K562 (cell line): ENCODE data around the gene TMEM151A. TPM values are rescaled to one million over a fixed set of nuclear protein-coding genes. Genes with fewer than 3 reads are reported as not detected.

Experiments used
- BRCA1 ChIP-seq, 2 experiments: fragments of 450-650 bp in 1 of 2; sonication (generic) in 1 of 2; formaldehyde crosslinking in 1 of 2; IDR thresholded peaks; 2 replicates each; pipeline versions ENCODE4 v1.5.0 to v1.6.1; 2017 to 2020; ENCODE audit warnings: mild to moderate bottlenecking in 1 of 2, missing genetic modification reagents in 1 of 2
- BRD4 ChIP-seq: fragments of 200-600 bp; sonication (generic); IDR thresholded peaks from 2 replicates; pipeline ENCODE4 v1.6.1; 2017; ENCODE audit warnings: inconsistent platforms
- CBFA2T3 ChIP-seq: fragments of 450-650 bp; IDR thresholded peaks from 2 replicates; pipeline ENCODE4 v1.6.1; 2017
- CREB3 ChIP-seq: fragments of 450-650 bp; conservative IDR thresholded peaks from 2 replicates; pipeline ENCODE4 v1.6.1; 2016; ENCODE audit warnings: missing genetic modification characterization, low read depth, mild to moderate bottlenecking, missing compliant biosample characterization, moderate library complexity
- DDX20 ChIP-seq: fragments of 450-650 bp; IDR thresholded peaks from 2 replicates; pipeline ENCODE4 v1.6.1; 2016; ENCODE audit warnings: missing genetic modification characterization, low read depth, mild to moderate bottlenecking, missing compliant biosample characterization, moderate library complexity
- DNMT1 ChIP-seq: fragments of 450-650 bp; IDR thresholded peaks from 2 replicates; pipeline ENCODE4 v1.6.1; 2016; ENCODE audit warnings: antibody characterized with exemption, mild to moderate bottlenecking
- ELF4 ChIP-seq: fragments of 450-650 bp; formaldehyde crosslinking; IDR thresholded peaks from 2 replicates; pipeline ENCODE4 v1.4.0; 2022; ENCODE audit warnings: missing genetic modification characterization
- FOXK1 ChIP-seq: sonication (generic); formaldehyde crosslinking; IDR thresholded peaks from 2 replicates; pipeline ENCODE4 v1.8.0; 2022; ENCODE audit warnings: missing genetic modification reagents, mild to moderate bottlenecking, borderline replicate concordance
- HLTF ChIP-seq: fragments of 450-650 bp; IDR thresholded peaks from 2 replicates; pipeline ENCODE4 v1.6.1; 2016
- JUNB ChIP-seq: fragments of 450-650 bp; formaldehyde crosslinking; conservative IDR thresholded peaks from 2 replicates; pipeline ENCODE4 v1.4.0; 2020; ENCODE audit warnings: mild to moderate bottlenecking
- NCOA6 ChIP-seq: fragments of 450-650 bp; IDR thresholded peaks from 2 replicates; pipeline ENCODE4 v1.6.1; 2017; ENCODE audit warnings: mild to moderate bottlenecking
- PRPF4 ChIP-seq: fragments of 200-400 bp; formaldehyde crosslinking; IDR thresholded peaks from one replicate; pipeline ENCODE4 v1.6.1; 2017; ENCODE audit warnings: low read length, low read depth, mild to moderate bottlenecking; ENCODE audit not compliant: insufficient read depth, poor library complexity, severe bottlenecking
- RFX5 ChIP-seq: IDR thresholded peaks from 2 replicates; pipeline ENCODE4 v1.6.1; 2011; ENCODE audit warnings: low read depth, mild to moderate bottlenecking, improper control_type of control experiment, low read length
- RFX7 ChIP-seq: fragments of 250-450 bp; sonication (Bioruptor Pico); IDR thresholded peaks from 2 replicates; pipeline ENCODE4 v1.5.1; 2021; ENCODE audit warnings: mild to moderate bottlenecking
- SMARCA4 ChIP-seq: fragments of 450-650 bp; IDR thresholded peaks from 2 replicates; pipeline ENCODE4 v1.6.1; 2016
- TAF7 ChIP-seq: fragments of 450-650 bp; IDR thresholded peaks from 2 replicates; pipeline ENCODE4 v1.6.1; 2016; ENCODE audit warnings: missing genetic modification characterization, missing compliant biosample characterization
- ZBTB17 ChIP-seq: fragments of 450-650 bp; formaldehyde crosslinking; IDR thresholded peaks from 2 replicates; pipeline ENCODE4 v1.4.0; 2020; ENCODE audit warnings: mild to moderate bottlenecking
- ZNF12 ChIP-seq: sonication (generic); formaldehyde crosslinking; IDR thresholded peaks from 2 replicates; pipeline ENCODE4 v1.4.0; 2020; ENCODE audit warnings: mild to moderate bottlenecking, missing genetic modification reagents
- ZNF583 ChIP-seq: fragments of 250-450 bp; sonication (Bioruptor Pico); IDR thresholded peaks from 2 replicates; pipeline ENCODE4 v1.4.0; 2020
- ZNF778 ChIP-seq: fragments of 450-650 bp; formaldehyde crosslinking; IDR thresholded peaks from 2 replicates; pipeline ENCODE4 v1.4.0; 2020; ENCODE audit warnings: mild to moderate bottlenecking, moderate library complexity
- polyA plus RNA-seq, 8 experiments: library from polyadenylated mRNA; depleted of rRNA in 4 of 8; stranded (reverse) in 5 of 8; unstranded in 3 of 8; fragments of >200 nt; fragmentation: Nextera tagmentation in 2 of 8; fragmentation: Illumina TruSeq in 1 of 8; extraction: Ambion mirVana in 2 of 8; extraction: Trizol in 1 of 8; gene quantifications; 2 replicates each; pipeline versions ENCODE4 v1.2.1 to v1.2.3, GENCODE V29; 2011 to 2014; ENCODE audit warnings: inconsistent platforms in 1 of 8, missing spikeins in 1 of 8
- total RNA-seq, 7 experiments: library from RNA; depleted of rRNA in 6 of 7; stranded (reverse); fragments of >200 nt in 6 of 7; fragmentation: Illumina TruSeq in 2 of 7; extraction: Trizol in 2 of 7; gene quantifications; 2 replicates each; pipeline versions ENCODE4 v1.2.1 to v1.2.3, GENCODE V29; 2011 to 2021; ENCODE audit warnings: low replicate concordance in 1 of 7
- TF ChIP-seq, protein P1 (sequence below): sonication (generic); formaldehyde crosslinking; IDR thresholded peaks from 2 replicates; pipeline ENCODE4 v1.8.0; 2022; ENCODE audit warnings: missing genetic modification reagents, mild to moderate bottlenecking, borderline replicate concordance
- TF ChIP-seq, protein P2 (sequence below), 2 experiments: fragments of 150-350 bp in 1 of 2; IDR thresholded peaks; 2 replicates each; pipeline ENCODE4 v1.6.1; 2012 to 2016; ENCODE audit warnings: low read depth in 2 of 2, low read length in 2 of 2, mild to moderate bottlenecking in 1 of 2, moderate library complexity in 1 of 2
- TF ChIP-seq, protein P3 (sequence below): fragments of 450-650 bp; IDR thresholded peaks from 2 replicates; pipeline ENCODE4 v1.6.1; 2016; ENCODE audit warnings: antibody characterized with exemption

The TMEM151A gene
- total and polyA plus RNA-seq, 9 of the 15 experiments (the other 6 are each of a cell fraction or from before 2014, with no cell fraction given): not detected

- TF ChIP-seq, protein P1, sequence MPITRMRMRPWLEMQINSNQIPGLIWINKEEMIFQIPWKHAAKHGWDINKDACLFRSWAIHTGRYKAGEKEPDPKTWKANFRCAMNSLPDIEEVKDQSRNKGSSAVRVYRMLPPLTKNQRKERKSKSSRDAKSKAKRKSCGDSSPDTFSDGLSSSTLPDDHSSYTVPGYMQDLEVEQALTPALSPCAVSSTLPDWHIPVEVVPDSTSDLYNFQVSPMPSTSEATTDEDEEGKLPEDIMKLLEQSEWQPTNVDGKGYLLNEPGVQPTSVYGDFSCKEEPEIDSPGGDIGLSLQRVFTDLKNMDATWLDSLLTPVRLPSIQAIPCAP (CRISPR knock-in tag): peak; percentile 84; the same call in 1 of the 2 replicates
- TF ChIP-seq CBFA2T3 (no peak), NCOA6 (no peak; the same call in none of the 2 replicates), ZNF583 (CRISPR knock-in tag) (no peak), JUNB (CRISPR knock-in tag) (no peak), PRPF4 (no peak), BRCA1 (IDR thresholded peaks at IDR 0.05) (no peak), BRCA1 (CRISPR knock-in tag; IDR thresholded peaks at IDR 0.05) (no peak), RFX5 (no peak), RFX7 (CRISPR knock-in tag) (no peak), SMARCA4 (peak; percentile 76), TAF7 (tag) (no peak), HLTF (no peak; the same call in 1 of the 2 replicates), BRD4 (no peak), ELF4 (CRISPR knock-in tag) (no peak), FOXK1 (CRISPR knock-in tag) (0 out of 2 replicates have a peak, but pooled peaks have one; percentile 47), ZNF778 (CRISPR knock-in tag) (no peak), ZBTB17 (CRISPR knock-in tag) (0 out of 2 replicates have a peak, but pooled peaks have one; percentile 23), DNMT1 (no peak), CREB3 (tag) (peak; percentile 56; the same call in 1 of the 2 replicates), DDX20 (tag) (no peak), ZNF12 (CRISPR knock-in tag) (peak; percentile 83; the same call in 1 of the 2 replicates)
- TF ChIP-seq, protein P2, sequence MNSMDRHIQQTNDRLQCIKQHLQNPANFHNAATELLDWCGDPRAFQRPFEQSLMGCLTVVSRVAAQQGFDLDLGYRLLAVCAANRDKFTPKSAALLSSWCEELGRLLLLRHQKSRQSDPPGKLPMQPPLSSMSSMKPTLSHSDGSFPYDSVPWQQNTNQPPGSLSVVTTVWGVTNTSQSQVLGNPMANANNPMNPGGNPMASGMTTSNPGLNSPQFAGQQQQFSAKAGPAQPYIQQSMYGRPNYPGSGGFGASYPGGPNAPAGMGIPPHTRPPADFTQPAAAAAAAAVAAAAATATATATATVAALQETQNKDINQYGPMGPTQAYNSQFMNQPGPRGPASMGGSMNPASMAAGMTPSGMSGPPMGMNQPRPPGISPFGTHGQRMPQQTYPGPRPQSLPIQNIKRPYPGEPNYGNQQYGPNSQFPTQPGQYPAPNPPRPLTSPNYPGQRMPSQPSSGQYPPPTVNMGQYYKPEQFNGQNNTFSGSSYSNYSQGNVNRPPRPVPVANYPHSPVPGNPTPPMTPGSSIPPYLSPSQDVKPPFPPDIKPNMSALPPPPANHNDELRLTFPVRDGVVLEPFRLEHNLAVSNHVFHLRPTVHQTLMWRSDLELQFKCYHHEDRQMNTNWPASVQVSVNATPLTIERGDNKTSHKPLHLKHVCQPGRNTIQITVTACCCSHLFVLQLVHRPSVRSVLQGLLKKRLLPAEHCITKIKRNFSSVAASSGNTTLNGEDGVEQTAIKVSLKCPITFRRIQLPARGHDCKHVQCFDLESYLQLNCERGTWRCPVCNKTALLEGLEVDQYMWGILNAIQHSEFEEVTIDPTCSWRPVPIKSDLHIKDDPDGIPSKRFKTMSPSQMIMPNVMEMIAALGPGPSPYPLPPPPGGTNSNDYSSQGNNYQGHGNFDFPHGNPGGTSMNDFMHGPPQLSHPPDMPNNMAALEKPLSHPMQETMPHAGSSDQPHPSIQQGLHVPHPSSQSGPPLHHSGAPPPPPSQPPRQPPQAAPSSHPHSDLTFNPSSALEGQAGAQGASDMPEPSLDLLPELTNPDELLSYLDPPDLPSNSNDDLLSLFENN (IDR thresholded peaks at IDR 0.05; ENCODE audit: low read depth in 2 of 2, low read length in 2 of 2): no peak
- TF ChIP-seq, protein P3, sequence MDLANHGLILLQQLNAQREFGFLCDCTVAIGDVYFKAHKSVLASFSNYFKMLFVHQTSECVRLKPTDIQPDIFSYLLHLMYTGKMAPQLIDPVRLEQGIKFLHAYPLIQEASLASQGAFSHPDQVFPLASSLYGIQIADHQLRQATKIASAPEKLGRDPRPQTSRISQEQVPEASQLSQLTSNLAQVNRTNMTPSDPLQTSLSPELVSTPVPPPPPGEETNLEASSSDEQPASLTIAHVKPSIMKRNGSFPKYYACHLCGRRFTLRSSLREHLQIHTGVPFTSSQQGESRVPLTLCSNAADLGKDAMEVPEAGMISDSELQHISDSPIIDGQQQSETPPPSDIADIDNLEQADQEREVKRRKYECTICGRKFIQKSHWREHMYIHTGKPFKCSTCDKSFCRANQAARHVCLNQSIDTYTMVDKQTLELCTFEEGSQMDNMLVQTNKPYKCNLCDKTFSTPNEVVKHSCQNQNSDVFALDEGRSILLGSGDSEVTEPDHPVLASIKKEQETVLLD: no peak; the same call in 1 of the 2 replicates
Measured at GRCh38 chr11:66289548-66290329, 2.0 kb upstream of the TMEM151A start (continued).
